Limb (tissue), 2 donors: ENCODE results near the gene GJC1.

ENCODE experiments used
- DNase-seq, 2 donors: peaks; one replicate each; pipeline ENCODE4 v3.0.0-alpha.2; 2016; ENCODE audit errors: extremely low spot score in 2 of 2

The GJC1 gene

DNA sequence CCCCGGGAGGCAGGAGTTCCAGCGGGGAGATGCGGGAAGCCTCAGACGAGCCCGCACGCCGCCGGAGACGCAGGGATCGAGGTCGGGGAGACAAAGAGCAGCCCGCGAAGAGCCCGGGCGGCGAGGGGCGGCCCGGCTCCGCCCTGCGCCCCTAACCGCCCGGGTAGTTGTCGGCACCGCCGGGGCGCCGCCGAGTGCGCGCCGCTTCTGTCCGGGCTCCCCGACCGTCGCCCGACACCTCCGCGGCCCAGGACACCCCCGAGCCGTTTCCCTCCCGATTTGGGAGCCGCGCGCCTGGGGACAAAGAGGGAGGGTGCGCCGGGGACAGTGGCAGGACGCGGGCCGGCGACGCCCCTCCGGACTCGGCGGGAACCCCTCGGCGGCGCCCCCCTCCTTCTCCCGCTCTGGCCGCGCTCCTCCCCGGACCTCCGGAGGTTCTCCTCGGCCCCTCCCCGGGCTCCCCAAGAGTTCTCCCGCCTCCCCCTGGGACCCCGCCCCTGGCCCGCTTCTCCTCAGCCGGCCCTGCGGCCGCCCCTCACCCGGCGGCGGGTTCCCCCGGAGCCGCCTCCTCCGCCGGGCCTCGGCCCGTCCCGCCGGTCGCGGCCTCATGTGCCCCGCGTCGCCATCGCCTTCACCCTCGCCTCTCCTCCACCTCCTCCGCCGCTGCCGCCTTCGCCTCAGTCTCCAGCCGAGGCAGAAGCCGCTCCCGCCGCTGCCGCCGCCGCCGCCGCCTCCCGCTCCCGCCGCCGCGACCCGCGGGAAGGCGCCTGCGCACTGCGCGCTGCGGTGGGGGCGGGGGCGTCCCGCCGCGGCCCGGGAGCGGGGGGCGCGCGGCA lies at the start of gene GJC1:
Gene GJC1, minus strand, starts transcription at position 765 of the 836 bp plus-strand sequence. CDS start 24,470 bp downstream, outside the sequence.
- DNase-seq = peak; percentile 21 to 81

DNA sequence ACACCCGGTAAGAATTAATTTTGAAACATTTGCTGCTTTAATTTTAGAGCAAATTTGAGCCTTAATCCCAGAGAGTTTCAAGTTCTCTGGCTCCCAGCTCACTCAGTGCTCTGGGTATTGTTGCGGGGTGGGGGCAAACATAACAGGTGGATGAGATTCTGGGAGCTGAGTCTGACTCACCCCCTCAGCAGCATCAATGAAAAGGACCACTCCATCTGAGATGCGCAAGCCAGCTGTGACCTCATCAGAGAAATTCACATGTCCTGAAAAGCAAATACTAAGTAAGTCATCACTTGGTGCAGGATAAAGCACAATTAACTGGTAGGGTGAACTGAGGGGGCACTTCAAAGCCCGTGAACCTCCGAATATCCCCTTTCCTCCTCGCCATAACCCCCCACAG lies 49.3 kb upstream of the GJC1 start:
- no peak for DNase-seq

- peak; percentile 43 to 44 for DNase-seq
These were observed 48.6 kb upstream of the GJC1 start for GRCh38 chr17:44878627-44879221.

- DNase-seq = no peak
These were observed 47.0 kb upstream of the GJC1 start for GRCh38 chr17:44877121-44877520.

GRCh38 chr17:44875761-44876160 lies 45.7 kb upstream of the GJC1 start:
- no peak for DNase-seq

GRCh38 chr17:44872131-44872768 lies 42.2 kb upstream of the GJC1 start:
- no peak for DNase-seq

DNA sequence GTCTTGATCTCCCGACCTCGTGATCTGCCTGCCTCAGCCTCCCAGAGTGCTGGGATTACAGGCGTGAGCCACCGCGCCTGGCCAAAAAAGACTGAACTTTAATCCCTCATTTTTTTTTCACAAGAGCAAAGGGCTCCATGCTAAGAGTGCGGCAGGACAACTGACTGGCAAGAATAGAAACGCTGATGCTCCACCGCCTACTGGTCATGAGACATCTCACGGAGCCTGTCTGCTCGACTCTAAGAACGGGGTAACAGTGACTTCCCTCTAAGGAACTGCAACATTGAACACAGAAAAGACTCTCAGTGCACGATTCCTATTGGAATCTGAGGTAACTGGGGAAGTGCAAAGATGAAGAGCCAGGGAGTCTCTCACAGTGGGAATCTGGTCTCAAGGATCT lies 41.5 kb upstream of the GJC1 start:
- DNase-seq = no peak

GRCh38 chr17:44867841-44868240 lies 37.8 kb upstream of the GJC1 start:
- no peak for DNase-seq

DNA sequence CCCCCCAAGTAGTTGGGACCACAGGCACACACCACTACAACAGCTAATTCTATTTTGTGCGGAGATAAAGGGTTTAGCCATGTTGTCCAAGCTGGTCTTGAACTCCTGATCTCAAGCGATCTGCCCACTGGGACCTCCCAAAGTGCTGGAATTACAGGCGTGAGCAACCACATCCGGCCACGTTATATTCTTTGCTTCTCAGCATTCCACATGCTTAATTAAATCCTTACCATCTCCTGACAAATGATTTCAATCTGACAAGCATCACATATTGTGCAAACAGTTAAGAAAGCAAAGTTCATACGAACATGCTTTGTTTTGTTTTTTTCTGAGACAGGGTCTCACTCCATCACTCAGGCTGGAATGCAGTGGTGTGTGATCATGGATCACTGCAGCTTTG lies 35.8 kb upstream of the GJC1 start:
- no peak for DNase-seq

DNA sequence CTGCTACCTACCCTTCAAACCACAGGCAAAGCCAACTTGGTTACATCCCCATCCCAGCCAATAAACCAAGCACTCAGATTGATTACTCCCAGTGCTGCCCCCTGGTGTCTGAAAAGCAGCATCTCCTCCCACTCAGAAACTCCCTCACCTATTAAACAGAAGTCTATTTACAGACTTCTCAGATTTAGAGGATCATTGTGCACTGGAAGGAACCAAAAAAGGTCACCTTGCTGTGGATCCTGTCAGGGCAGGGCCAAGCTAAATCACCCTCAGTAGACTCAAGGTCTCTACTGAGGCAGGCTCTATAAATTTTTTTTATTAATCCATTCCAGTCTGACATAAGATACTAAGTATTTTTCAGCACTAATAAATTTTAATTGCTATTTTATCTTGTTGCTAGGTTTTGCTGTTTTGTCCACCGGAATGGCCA lies 35.2 kb upstream of the GJC1 start:
- DNase-seq = peak; percentile 75 to 76

- no peak for DNase-seq
These were observed 34.7 kb upstream of the GJC1 start for GRCh38 chr17:44864831-44865230.

- no peak for DNase-seq
These were observed 33.2 kb upstream of the GJC1 start for GRCh38 chr17:44863061-44863918.

- no peak for DNase-seq
These were observed 32.3 kb upstream of the GJC1 start for GRCh38 chr17:44862278-44862914.

DNA sequence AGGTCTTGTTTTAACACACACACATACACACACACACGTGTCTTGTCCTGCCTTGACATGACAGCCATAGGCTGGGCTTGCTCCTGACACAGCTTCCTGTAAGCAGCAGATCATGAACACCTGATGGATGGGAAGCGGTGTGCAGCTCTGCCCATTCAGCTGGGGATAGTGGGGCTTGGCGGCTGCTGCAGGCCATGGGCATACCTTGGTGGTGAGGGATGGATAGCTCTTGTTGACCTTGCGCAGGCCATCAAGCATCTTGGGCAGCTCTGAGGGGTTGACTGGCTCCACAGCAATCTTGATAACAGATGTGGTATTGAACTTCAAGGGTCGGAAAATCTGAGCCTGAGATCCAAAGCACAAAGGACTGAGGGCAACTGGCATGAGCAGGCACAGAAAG lies 29.6 kb upstream of the GJC1 start:
- no peak for DNase-seq

- DNase-seq = no peak
These were observed 24.1 kb upstream of the GJC1 start for GRCh38 chr17:44854192-44854591.

DNA sequence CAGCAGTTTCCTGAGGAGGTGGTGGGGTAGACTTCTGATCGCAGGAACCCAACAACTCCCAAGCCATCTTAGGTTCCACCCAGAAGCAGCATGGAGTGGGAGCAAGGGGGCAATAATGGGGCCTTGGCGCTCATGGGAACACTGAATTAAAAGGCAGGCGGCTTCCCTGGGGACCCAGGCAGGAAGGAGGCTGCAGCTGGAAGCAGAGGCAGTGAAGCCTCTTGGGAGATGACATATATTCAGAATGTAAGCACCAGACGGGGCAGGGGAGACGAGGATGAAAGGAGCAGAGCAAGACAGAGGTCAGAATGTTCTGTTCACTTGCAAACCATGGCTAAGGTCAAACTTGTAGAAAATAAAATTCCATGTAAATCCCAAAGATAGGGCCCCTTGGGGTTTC lies 20.5 kb upstream of the GJC1 start:
- DNase-seq = no peak

GRCh38 chr17:44850025-44850424 lies 19.9 kb upstream of the GJC1 start:
- DNase-seq = no peak

GRCh38 chr17:44848961-44849489 lies 18.9 kb upstream of the GJC1 start:
- no peak for DNase-seq

GRCh38 chr17:44848257-44848795 lies 18.2 kb upstream of the GJC1 start:
- no peak for DNase-seq

GRCh38 chr17:44847586-44847985 lies 17.5 kb upstream of the GJC1 start, which contains the start of gene HIGD1B:
HIGD1B (plus strand) TSS chr17:44847883; CDS start chr17:44848153, 270 bp downstream.
- DNase-seq = no peak
